Vagina (tissue), 2 donors: ENCODE data around the gene LRPPRC.

Source experiments
- POLR2A ChIP-seq, 2 donors: fragments of 450-650 bp; IDR thresholded peaks; one replicate each; pipeline ENCODE4 v1.6.1; 2017; ENCODE audit warnings: antibody characterized with exemption in 2 of 2, mild to moderate bottlenecking in 2 of 2, moderate library complexity in 2 of 2
- POLR2AphosphoS5 ChIP-seq, 2 donors: sonication (generic); formaldehyde crosslinking; IDR thresholded peaks; one replicate each; pipeline ENCODE4 v1.9.0; 2017; ENCODE audit warnings: antibody characterized with exemption in 2 of 2, mild to moderate bottlenecking in 2 of 2, low read depth in 1 of 2; ENCODE audit not compliant: insufficient read depth in 1 of 2

DNA sequence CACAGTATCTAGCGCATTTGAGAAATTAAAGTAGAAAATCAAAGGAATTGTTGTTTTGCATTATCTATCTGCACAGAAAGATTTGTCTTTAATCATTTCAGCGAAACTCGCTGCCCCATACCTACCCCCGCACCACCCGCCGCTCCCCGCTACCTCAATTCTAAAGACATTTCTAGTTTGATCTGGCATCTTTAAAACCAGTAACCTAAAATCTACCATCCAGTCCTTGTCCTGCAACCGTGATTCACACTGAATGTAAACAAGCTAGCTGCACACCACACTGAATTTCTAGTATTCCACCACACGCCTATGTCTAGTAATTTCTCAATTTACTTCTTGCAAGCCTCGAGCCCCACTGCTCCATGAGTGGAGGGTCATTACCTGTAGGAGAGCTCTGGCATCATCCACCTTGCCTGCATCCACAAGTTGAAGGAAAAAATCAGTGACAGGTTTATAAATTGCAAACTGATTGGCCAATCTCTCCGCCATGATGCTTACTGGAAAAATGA is 96.9 kb downstream of the LRPPRC start:
- TF ChIP-seq POLR2AphosphoS5 (IDR thresholded peaks at IDR 0.05; ENCODE audit: insufficient read depth in 1 of 2, low read depth in 1 of 2) (no peak), POLR2A (IDR thresholded peaks at IDR 0.05) (no peak)
